B cell (primary cell): ENCODE results near the gene PNO1.
"Not testable (repeated sequence)": the region's sequence is repeated elsewhere in the genome, so short reads cannot be mapped to it uniquely, and the experiment has no call there.

Experiments
- CTCF ChIP-seq: fragments of 200-600 bp; IDR thresholded peaks from one replicate; pipeline ENCODE4 v1.8.0; 2022; ENCODE audit warnings: antibody characterized with exemption, mild to moderate bottlenecking
- EZH2 ChIP-seq: IDR thresholded peaks from 2 replicates; pipeline ENCODE4 v1.6.1; 2012; ENCODE audit warnings: borderline replicate concordance, low read depth, mild to moderate bottlenecking, moderate library complexity, low read length; ENCODE audit not compliant: insufficient read depth, poor library complexity, severe bottlenecking

GRCh38 chr2:68117922-68118321, 39.8 kb upstream of the PNO1 start:
- TF ChIP-seq CTCF, EZH2: not testable (repeated sequence)
